Measurements from ENCODE around the gene PTCSC3. TPM values are rescaled to one million over a fixed set of nuclear protein-coding genes. Genes with fewer than 3 reads are reported as not detected.

Gene PTCSC3
- total and polyA plus RNA-seq, 2 of the 13 experiments (the other 11 are each of a cell fraction or from before 2014, with no cell fraction given), result not detected

- TF ChIP-seq ZNF446 (CRISPR knock-in tag; IDR thresholded peaks at IDR 0.05), result no peak
- TF ChIP-seq, protein P1, sequence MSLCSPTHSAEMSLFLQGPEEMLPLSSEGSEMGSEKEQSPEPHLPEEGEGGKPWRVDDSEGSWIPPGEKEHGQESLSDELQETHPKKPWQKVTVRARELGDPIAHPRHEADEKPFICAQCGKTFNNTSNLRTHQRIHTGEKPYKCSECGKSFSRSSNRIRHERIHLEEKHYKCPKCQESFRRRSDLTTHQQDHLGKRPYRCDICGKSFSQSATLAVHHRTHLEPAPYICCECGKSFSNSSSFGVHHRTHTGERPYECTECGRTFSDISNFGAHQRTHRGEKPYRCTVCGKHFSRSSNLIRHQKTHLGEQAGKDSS (CRISPR knock-in tag; IDR thresholded peaks at IDR 0.05; ENCODE audit: borderline replicate concordance, low read depth), result no peak
- TF ChIP-seq CC2D1A (CRISPR knock-in tag; IDR thresholded peaks at IDR 0.05), result no peak
- TF ChIP-seq STAT6 (CRISPR knock-in tag; IDR thresholded peaks at IDR 0.05; ENCODE audit: borderline replicate concordance), result no peak
- TF ChIP-seq KIAA2018 (CRISPR knock-in tag; IDR thresholded peaks at IDR 0.05; ENCODE audit: borderline replicate concordance), result no peak
- TF ChIP-seq ELF1 (CRISPR knock-in tag; IDR thresholded peaks at IDR 0.05), result no peak
- TF ChIP-seq NR2F1 (CRISPR knock-in tag; IDR thresholded peaks at IDR 0.05), result no peak
- TF ChIP-seq NFYC (CRISPR knock-in tag; IDR thresholded peaks at IDR 0.05), result no peak
- TF ChIP-seq SRSF1 (optimal IDR thresholded peaks at IDR 0.05; ENCODE audit: low read depth, low read length), result no peak
Observed at GRCh38 chr14:36208690-36209278, 32.3 kb upstream of the PTCSC3 start (continued).

Measured in HepG2 (cell line).